Activated T-helper 1 cell treated with Interleukin-2 at 50 U/mL for 16 hours (primary cell): Measurements from ENCODE around the gene RPS2.
"Not testable (repeated sequence)": the region's sequence is repeated elsewhere in the genome, so short reads cannot be mapped to it uniquely, and the experiment has no call there.

Experiments used
- DNase-seq: peaks from one replicate; pipeline ENCODE4 v3.0.0-alpha.2; 2020; ENCODE audit warnings: low read depth

Gene RPS2

GRCh38 chr16:1964506-1965395 lies at the start of gene RPS2:
TSS of gene RPS2 (minus strand) at chr16:1964826. CDS start at chr16:1964625, 201 bp downstream.
- DNase-seq, result peak; percentile 96

- DNase-seq, result no peak
Measured at GRCh38 chr16:2013527-2013926, 48.9 kb upstream of the RPS2 start.

GRCh38 chr16:2011726-2012125 lies 47.1 kb upstream of the RPS2 start:
- not testable (repeated sequence) for DNase-seq

GRCh38 chr16:2009791-2010510 lies 45.3 kb upstream of the RPS2 start, which contains the start of gene ZNF598:
TSS of gene ZNF598 (minus strand) at chr16:2009821.
- DNase-seq, result peak; percentile 74

- no peak for DNase-seq
Measured at GRCh38 chr16:2009164-2009711, 44.6 kb upstream of the RPS2 start.

GRCh38 chr16:2008631-2009163 lies 44.1 kb upstream of the RPS2 start:
- DNase-seq, result no peak

GRCh38 chr16:2008009-2008526 lies 43.4 kb upstream of the RPS2 start:
- no peak for DNase-seq

GRCh38 chr16:2007081-2007836 lies 42.6 kb upstream of the RPS2 start:
- DNase-seq, result no peak

GRCh38 chr16:2006317-2006716 lies 41.7 kb upstream of the RPS2 start:
- no peak for DNase-seq

GRCh38 chr16:2005646-2006045 lies 41.0 kb upstream of the RPS2 start:
- DNase-seq, result no peak

GRCh38 chr16:2004795-2005517 lies 40.3 kb upstream of the RPS2 start:
- DNase-seq, result no peak

GRCh38 chr16:2003827-2004641 lies 39.4 kb upstream of the RPS2 start:
- peak; percentile 78 for DNase-seq

- DNase-seq, result no peak
Measured at GRCh38 chr16:2003231-2003826, 38.7 kb upstream of the RPS2 start.

GRCh38 chr16:2002406-2003230 lies 38.0 kb upstream of the RPS2 start:
- DNase-seq, result no peak

GRCh38 chr16:2001456-2002355 lies 37.1 kb upstream of the RPS2 start:
- no peak for DNase-seq

- no peak for DNase-seq
Measured at GRCh38 chr16:2001035-2001434, 36.4 kb upstream of the RPS2 start.

- no peak for DNase-seq
Measured at GRCh38 chr16:1999866-2000514, 35.4 kb upstream of the RPS2 start.
